Astrocyte (in vitro differentiated cells and primary cell): Measurements from ENCODE around the gene TNFRSF25. TPM values are rescaled to one million over a fixed set of nuclear protein-coding genes. Genes with fewer than 3 reads are reported as not detected.

ENCODE experiments used
- DNase-seq: peaks from one replicate; pipeline ENCODE4 v3.0.0-alpha.2; 2010; ENCODE audit warnings: low read depth
- FAIRE-seq: peaks from 2 replicates; lab custom pipeline; 2011; peaks lifted over from hg19 to GRCh38; lab: Jason Lieb, UNC
- H2AFZ ChIP-seq: 2 replicates; pipeline ENCODE4 v1.6.0; 2012; ENCODE audit warnings: low read depth, low read length, inconsistent platforms
- H3K27ac ChIP-seq: 2 replicates; pipeline ENCODE4 v1.5.1; 2011; ENCODE audit warnings: low read depth, low read length, inconsistent platforms
- H3K27me3 ChIP-seq: 2 replicates; pipeline ENCODE4 v1.6.0; 2011; ENCODE audit warnings: low read length, inconsistent platforms; ENCODE audit not compliant: insufficient read depth
- H3K36me3 ChIP-seq: 2 replicates; pipeline ENCODE4 v1.5.1; 2011; ENCODE audit warnings: low read length, inconsistent platforms; ENCODE audit not compliant: insufficient read depth
- H3K4me1 ChIP-seq: 2 replicates; pipeline ENCODE4 v1.5.1; 2011; ENCODE audit warnings: low read length, inconsistent platforms; ENCODE audit not compliant: insufficient read depth
- H3K4me2 ChIP-seq: 2 replicates; pipeline ENCODE4 v1.6.0; 2012; ENCODE audit warnings: low read length, inconsistent platforms
- H3K4me3 ChIP-seq: 2 replicates; pipeline ENCODE4 v1.5.1; 2011; ENCODE audit warnings: low read depth, mild to moderate bottlenecking, low read length, inconsistent platforms; ENCODE audit not compliant: insufficient read depth
- H3K79me2 ChIP-seq: 2 replicates; pipeline ENCODE4 v1.6.0; 2012; ENCODE audit warnings: mild to moderate bottlenecking, low read length, inconsistent platforms; ENCODE audit not compliant: insufficient read depth
- H3K9ac ChIP-seq: 2 replicates; pipeline ENCODE4 v1.6.0; 2012; ENCODE audit warnings: mild to moderate bottlenecking, low read length, inconsistent platforms
- H3K9me3 ChIP-seq: 2 replicates; pipeline ENCODE4 v1.5.1; 2012; ENCODE audit warnings: low read depth, mild to moderate bottlenecking, low read length, inconsistent platforms; ENCODE audit not compliant: insufficient read depth
- H4K20me1 ChIP-seq: 2 replicates; pipeline ENCODE4 v1.6.0; 2012; ENCODE audit warnings: low read length, inconsistent platforms; ENCODE audit not compliant: insufficient read depth
- H3K27ac Mint-ChIP-seq: one replicate; pipeline ENCODE4 v1.8.0; 2021; ENCODE audit warnings: mild to moderate bottlenecking, mixed read lengths; ENCODE audit not compliant: unreplicated experiment
- H3K27me3 Mint-ChIP-seq: one replicate; pipeline ENCODE4 v1.8.0; 2021; ENCODE audit warnings: low read depth, mixed read lengths; ENCODE audit not compliant: unreplicated experiment
- H3K36me3 Mint-ChIP-seq: one replicate; pipeline ENCODE4 v1.8.0; 2021; ENCODE audit warnings: low read depth, mixed read lengths; ENCODE audit not compliant: unreplicated experiment
- H3K4me1 Mint-ChIP-seq: one replicate; pipeline ENCODE4 v1.8.0; 2021; ENCODE audit warnings: low read depth, mixed read lengths; ENCODE audit not compliant: unreplicated experiment
- H3K4me3 Mint-ChIP-seq: one replicate; pipeline ENCODE4 v1.8.0; 2021; ENCODE audit warnings: mild to moderate bottlenecking, moderate library complexity, mixed read lengths; ENCODE audit not compliant: unreplicated experiment
- H3K9me3 Mint-ChIP-seq: one replicate; pipeline ENCODE4 v1.8.0; 2021; ENCODE audit warnings: mild to moderate bottlenecking, mixed read lengths; ENCODE audit not compliant: unreplicated experiment
- EZH2 ChIP-seq: IDR thresholded peaks from 2 replicates; pipeline ENCODE4 v1.6.1; 2012; ENCODE audit warnings: mild to moderate bottlenecking, low read length, inconsistent platforms; ENCODE audit not compliant: insufficient read depth
- total RNA-seq: library from RNA; stranded (reverse); gene quantifications from 2 replicates; pipeline ENCODE4 v1.2.1, GENCODE V29; 2021
- TF ChIP-seq, protein P1 (sequence below): IDR thresholded peaks from 2 replicates; pipeline ENCODE4 v1.5.1; 2011; ENCODE audit warnings: low read depth, mild to moderate bottlenecking, inconsistent platforms, low read length, moderate library complexity; ENCODE audit not compliant: insufficient read depth

The TNFRSF25 gene
- total RNA-seq, 1 donor from 2014 or later, result 18.8 TPM

DNA sequence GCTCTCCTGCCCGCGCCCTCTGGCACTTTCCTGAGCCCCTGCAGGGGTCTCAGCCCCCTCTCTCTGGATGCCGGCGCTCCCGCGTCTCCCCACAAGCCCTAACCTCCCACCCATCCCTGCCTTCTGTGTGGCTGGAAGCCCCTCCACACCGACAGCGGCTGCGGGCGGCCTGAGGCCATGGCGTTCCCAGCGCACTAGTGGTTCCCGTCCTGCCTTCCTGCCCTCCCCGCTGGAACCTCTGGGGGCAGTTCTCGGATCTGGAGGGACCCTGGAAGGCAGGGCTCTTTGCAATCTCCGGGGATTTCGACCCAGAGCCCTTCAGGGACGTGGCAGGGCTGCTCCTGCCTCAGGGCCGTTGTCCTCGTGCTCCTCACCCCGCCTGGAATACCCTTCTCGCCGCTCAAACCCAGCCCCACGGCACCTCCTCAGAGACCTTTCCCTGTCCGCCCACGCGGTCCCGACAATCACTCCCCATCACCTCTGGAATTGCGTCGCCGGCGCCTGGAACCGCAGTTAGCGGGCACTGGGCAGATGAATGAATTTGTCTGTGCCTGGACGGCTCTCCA is 41.9 kb downstream of the TNFRSF25 start:
- Histone ChIP-seq H3K4me3 (no peak overlapping the region), H3K9me3 (no peaks in the 10 kb centered on the region), H3K4me1 (peaks cover 22% of the 10 kb centered on the region), H2AFZ (no peak overlapping the region), H3K27ac (no peak overlapping the region), H3K79me2 (no peaks in the 10 kb centered on the region), H3K27me3 (peaks cover 56% of the 10 kb centered on the region), H3K36me3 (no peaks in the 10 kb centered on the region), H3K9ac (no peak overlapping the region), H4K20me1 (no peaks in the 10 kb centered on the region), H3K4me2 (peak overlapping the region; percentile 22)
- Mint-ChIP-seq H3K4me1 (no peaks in the 10 kb centered on the region), H3K36me3 (no peaks in the 10 kb centered on the region), H3K9me3 (no peaks in the 10 kb centered on the region), H3K27me3 (peaks cover 58% of the 10 kb centered on the region), H3K4me3 (no peak overlapping the region), H3K27ac (peak overlapping the region; percentile 7)
- DNase-seq (no peak), FAIRE-seq (no peak)
- peak; percentile 63 for TF ChIP-seq EZH2
- TF ChIP-seq, protein P1, sequence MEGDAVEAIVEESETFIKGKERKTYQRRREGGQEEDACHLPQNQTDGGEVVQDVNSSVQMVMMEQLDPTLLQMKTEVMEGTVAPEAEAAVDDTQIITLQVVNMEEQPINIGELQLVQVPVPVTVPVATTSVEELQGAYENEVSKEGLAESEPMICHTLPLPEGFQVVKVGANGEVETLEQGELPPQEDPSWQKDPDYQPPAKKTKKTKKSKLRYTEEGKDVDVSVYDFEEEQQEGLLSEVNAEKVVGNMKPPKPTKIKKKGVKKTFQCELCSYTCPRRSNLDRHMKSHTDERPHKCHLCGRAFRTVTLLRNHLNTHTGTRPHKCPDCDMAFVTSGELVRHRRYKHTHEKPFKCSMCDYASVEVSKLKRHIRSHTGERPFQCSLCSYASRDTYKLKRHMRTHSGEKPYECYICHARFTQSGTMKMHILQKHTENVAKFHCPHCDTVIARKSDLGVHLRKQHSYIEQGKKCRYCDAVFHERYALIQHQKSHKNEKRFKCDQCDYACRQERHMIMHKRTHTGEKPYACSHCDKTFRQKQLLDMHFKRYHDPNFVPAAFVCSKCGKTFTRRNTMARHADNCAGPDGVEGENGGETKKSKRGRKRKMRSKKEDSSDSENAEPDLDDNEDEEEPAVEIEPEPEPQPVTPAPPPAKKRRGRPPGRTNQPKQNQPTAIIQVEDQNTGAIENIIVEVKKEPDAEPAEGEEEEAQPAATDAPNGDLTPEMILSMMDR, result no peak

DNA sequence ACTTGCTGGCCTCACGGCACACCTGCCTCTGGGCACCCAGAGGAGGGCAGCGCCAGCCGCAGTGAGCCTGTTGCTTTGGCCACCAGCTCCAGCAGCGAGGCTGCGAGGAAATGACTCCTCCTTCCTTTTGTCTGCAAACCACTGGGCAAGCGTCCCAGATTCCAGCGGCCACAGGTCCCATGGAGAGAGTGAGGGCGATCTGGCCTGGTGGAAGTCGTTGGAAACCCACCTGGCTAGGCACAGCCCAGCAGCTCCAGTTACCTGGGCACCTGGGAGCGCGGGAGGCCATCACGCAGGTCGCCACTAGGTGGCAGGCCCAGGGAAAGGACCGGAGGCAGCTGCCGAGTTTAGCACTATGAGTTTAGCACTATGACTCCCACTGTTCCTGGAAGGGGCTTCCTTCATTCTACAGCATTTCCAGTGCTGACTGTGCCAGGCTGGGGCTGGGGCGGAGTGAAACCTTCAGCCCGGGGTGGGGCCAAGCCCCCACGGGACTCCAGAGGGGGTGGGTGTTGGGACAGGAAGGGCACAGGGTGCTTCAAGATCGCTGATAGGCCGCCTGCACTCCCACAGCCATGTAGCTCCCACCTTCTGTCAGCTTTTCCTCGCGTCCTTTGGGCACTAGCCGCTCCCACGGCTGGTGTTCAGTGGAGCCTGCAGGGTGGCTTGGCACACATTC is 42.5 kb downstream of the TNFRSF25 start:
- Histone ChIP-seq H3K27me3 (peaks cover 56% of the 10 kb centered on the region), H3K4me3 (no peak overlapping the region)

More for the DNA sequence above, 42.5 kb downstream of the TNFRSF25 start:
- Histone ChIP-seq H3K4me1 (peaks cover 22% of the 10 kb centered on the region), H3K9me3 (no peaks in the 10 kb centered on the region), H3K4me2 (peak overlapping the region; percentile 22), H4K20me1 (no peaks in the 10 kb centered on the region), H3K79me2 (no peaks in the 10 kb centered on the region), H3K27ac (no peak overlapping the region), H2AFZ (no peak overlapping the region), H3K9ac (no peak overlapping the region), H3K36me3 (no peaks in the 10 kb centered on the region)
- H3K36me3 Mint-ChIP-seq, result no peaks in the 10 kb centered on the region
- H3K4me1 Mint-ChIP-seq, result no peaks in the 10 kb centered on the region
- H3K27ac Mint-ChIP-seq, result peak overlapping the region; percentile 7
- peaks cover 59% of the 10 kb centered on the region for H3K27me3 Mint-ChIP-seq
- no peaks in the 10 kb centered on the region for H3K9me3 Mint-ChIP-seq
- TF ChIP-seq, protein P1, result peak; percentile 41
- no peak for TF ChIP-seq EZH2
- DNase-seq, result peak; percentile 48
- no peak for FAIRE-seq
- no peak overlapping the region for H3K4me3 Mint-ChIP-seq
